IMR-90 (cell line): ENCODE results near the gene ELL2. TPM values are rescaled to one million over a fixed set of nuclear protein-coding genes. Genes with fewer than 3 reads are reported as not detected.

Experiments used
- ATAC-seq: fragments of 200-7000 bp; cut with Tn5 transposase; 2 replicates; pipeline ENCODE4 v1.9.1; 2020; ENCODE audit warnings: low read depth, mild to moderate bottlenecking, moderate library complexity
- BruUV-seq: library from RNA; stranded (reverse); fragments of 400-500 nt; replicated peaks from 2 replicates; lab custom pipeline; 2021; lab: Mats Ljungman, UMichigan
- CTCF ChIA-PET: fragments of 300-600 bp; formaldehyde crosslinking; extraction: SDS; loops from one replicate; lab custom pipeline; 2021; ENCODE audit warnings: antibody characterized with exemption; lab: Yijun Ruan, JAX
- POLR2A ChIA-PET: fragments of 300-600 bp; sonication (Branson Sonifier 250); formaldehyde crosslinking; loops from one replicate; lab custom pipeline; 2022; ENCODE audit warnings: antibody characterized with exemption; ENCODE audit not compliant: unreplicated experiment; lab: Charles Lee
- DNase-seq: peaks from one replicate; pipeline ENCODE4 v3.0.0; 2013
- H2AFZ ChIP-seq: replicated peaks from 2 replicates; pipeline ENCODE3; 2013; ENCODE audit warnings: low read length, mild to moderate bottlenecking; ENCODE audit not compliant: poor library complexity
- H2AK5ac ChIP-seq: 2 replicates; pipeline ENCODE4 v1.6.1; 2013; ENCODE audit warnings: low read depth, low read length, inconsistent platforms
- H2AK9ac ChIP-seq: replicated peaks from 2 replicates; pipeline ENCODE3; 2013; ENCODE audit warnings: mild to moderate bottlenecking, low read depth, low read length, moderate library complexity; ENCODE audit not compliant: poor library complexity
- H2BK120ac ChIP-seq: 2 replicates; pipeline ENCODE4 v1.6.1; 2013; ENCODE audit warnings: low read depth, low read length, inconsistent platforms
- H2BK15ac ChIP-seq: 3 replicates; pipeline ENCODE4 v1.6.1; 2013; ENCODE audit warnings: low read depth, low read length, inconsistent platforms
- H2BK20ac ChIP-seq: 2 replicates; pipeline ENCODE4 v1.6.1; 2013; ENCODE audit warnings: low read depth, mild to moderate bottlenecking, inconsistent platforms, low read length, moderate library complexity
- H2BK5ac ChIP-seq: 2 replicates; pipeline ENCODE4 v1.6.1; 2013; ENCODE audit warnings: mild to moderate bottlenecking, low read depth, low read length, inconsistent platforms; ENCODE audit not compliant: poor library complexity, severe bottlenecking
- H3K14ac ChIP-seq: replicated peaks from 2 replicates; pipeline ENCODE4 v1.6.1; 2013; ENCODE audit warnings: low read depth, low read length, inconsistent platforms
- H3K18ac ChIP-seq: 2 replicates; pipeline ENCODE4 v1.6.1; 2013; ENCODE audit warnings: low read depth, low read length, control low read depth
- H3K23ac ChIP-seq: 2 replicates; pipeline ENCODE4 v1.6.1; 2013; ENCODE audit warnings: low read depth, low read length, inconsistent platforms
- H3K27ac ChIP-seq: 2 replicates; pipeline ENCODE4 v1.5.1; 2013; ENCODE audit warnings: mild to moderate bottlenecking, control low read depth, low read length; ENCODE audit not compliant: insufficient read depth
- H3K27me3 ChIP-seq: 2 replicates; pipeline ENCODE4 v1.6.1; 2013; ENCODE audit warnings: low read length; ENCODE audit not compliant: control insufficient read depth, insufficient read depth
- H3K36me3 ChIP-seq: 2 replicates; pipeline ENCODE4 v1.6.1; 2013; ENCODE audit warnings: low read length, mixed read lengths; ENCODE audit not compliant: control insufficient read depth, insufficient read depth
- H3K4ac ChIP-seq: 2 replicates; pipeline ENCODE4 v1.6.1; 2013; ENCODE audit warnings: low read depth, low read length, inconsistent platforms
- H3K4me1 ChIP-seq: 2 replicates; pipeline ENCODE4 v1.6.1; 2013; ENCODE audit warnings: low read length, mixed read lengths; ENCODE audit not compliant: control insufficient read depth, insufficient read depth
- H3K4me2 ChIP-seq: 2 replicates; pipeline ENCODE4 v1.6.1; 2013; ENCODE audit warnings: low read depth, mild to moderate bottlenecking, control low read depth, low read length, moderate library complexity
- H3K4me3 ChIP-seq: 2 replicates; pipeline ENCODE4 v1.5.1; 2013; ENCODE audit warnings: low read depth, mild to moderate bottlenecking, control low read depth, low read length, moderate library complexity; ENCODE audit not compliant: insufficient read depth
- H3K56ac ChIP-seq: 2 replicates; pipeline ENCODE4 v1.6.1; 2013; ENCODE audit warnings: low read length, inconsistent platforms; ENCODE audit not compliant: insufficient read depth; ENCODE audit errors: extremely low read depth
- H3K79me1 ChIP-seq, 2 experiments: 2 replicates each; pipeline ENCODE4 v1.6.1; 2013; ENCODE audit warnings: low read length in 2 of 2, inconsistent platforms in 1 of 2, low read depth in 1 of 2
- H3K9ac ChIP-seq: 2 replicates; pipeline ENCODE4 v1.6.1; 2013; ENCODE audit warnings: low read depth, low read length, control low read depth
- H3K9me1 ChIP-seq: 2 replicates; pipeline ENCODE4 v1.6.1; 2013; ENCODE audit warnings: low read length, inconsistent platforms; ENCODE audit not compliant: insufficient read depth
- H3K9me3 ChIP-seq: 2 replicates; pipeline ENCODE4 v1.6.1; 2013; ENCODE audit warnings: low read length; ENCODE audit not compliant: control insufficient read depth, insufficient read depth
- H4K20me1 ChIP-seq: 2 replicates; pipeline ENCODE4 v1.6.1; 2013; ENCODE audit warnings: low read length, inconsistent platforms; ENCODE audit not compliant: insufficient read depth
- H4K5ac ChIP-seq: 2 replicates; pipeline ENCODE4 v1.6.1; 2013; ENCODE audit warnings: mild to moderate bottlenecking, low read depth, low read length, control low read depth
- H4K8ac ChIP-seq, 2 experiments: 2 replicates each; pipeline ENCODE4 v1.6.1; 2013; ENCODE audit warnings: low read depth in 2 of 2, low read length in 2 of 2, control low read depth in 1 of 2, inconsistent platforms in 1 of 2
- H4K91ac ChIP-seq: 2 replicates; pipeline ENCODE4 v1.6.1; 2013; ENCODE audit warnings: low read depth, low read length, inconsistent platforms; ENCODE audit not compliant: insufficient read depth
- BHLHE40 ChIP-seq: fragments of 150-350 bp; IDR thresholded peaks from 2 replicates; pipeline ENCODE4 v1.6.1; 2016; ENCODE audit warnings: mild to moderate bottlenecking, low read depth, low read length
- CEBPB ChIP-seq: IDR thresholded peaks from 2 replicates; pipeline ENCODE4 v1.6.1; 2012; ENCODE audit warnings: low read depth, low read length, improper control_type of control experiment
- CHD1 ChIP-seq: IDR thresholded peaks from 2 replicates; pipeline ENCODE4 v1.6.1; 2012; ENCODE audit warnings: low read depth, low read length, improper control_type of control experiment
- CTCF ChIP-seq: conservative IDR thresholded peaks from 2 replicates; pipeline ENCODE4 v1.5.1; 2012; ENCODE audit warnings: mild to moderate bottlenecking, low read depth, low read length, improper control_type of control experiment
- ELK1 ChIP-seq: fragments of 150-350 bp; IDR thresholded peaks from 2 replicates; pipeline ENCODE4 v1.6.1; 2016; ENCODE audit warnings: low read depth, mild to moderate bottlenecking, low read length, moderate library complexity, borderline replicate concordance
- FOS ChIP-seq: fragments of 150-350 bp; IDR thresholded peaks from 2 replicates; pipeline ENCODE4 v1.6.1; 2016; ENCODE audit warnings: low read depth, low read length
- MAFK ChIP-seq: IDR thresholded peaks from 2 replicates; pipeline ENCODE4 v1.6.1; 2012; ENCODE audit warnings: low read depth, low read length, improper control_type of control experiment
- MAZ ChIP-seq: IDR thresholded peaks from 2 replicates; pipeline ENCODE4 v1.6.1; 2012; ENCODE audit warnings: low read depth, mild to moderate bottlenecking, low read length, improper control_type of control experiment, moderate library complexity, borderline replicate concordance
- MXI1 ChIP-seq: IDR thresholded peaks from 2 replicates; pipeline ENCODE4 v1.6.1; 2012; ENCODE audit warnings: low read depth, mild to moderate bottlenecking, low read length, moderate library complexity, borderline replicate concordance
- NFE2L2 ChIP-seq: fragments of 150-350 bp; IDR thresholded peaks from 2 replicates; pipeline ENCODE4 v1.6.1; 2016; ENCODE audit warnings: low read depth, mild to moderate bottlenecking, low read length
- POLR2A ChIP-seq: IDR thresholded peaks from 2 replicates; pipeline ENCODE4 v1.6.1; 2012; ENCODE audit warnings: mild to moderate bottlenecking, low read depth, low read length
- RAD21 ChIP-seq: IDR thresholded peaks from 2 replicates; pipeline ENCODE4 v1.6.1; 2012; ENCODE audit warnings: low read length, improper control_type of control experiment
- RCOR1 ChIP-seq: IDR thresholded peaks from 2 replicates; pipeline ENCODE4 v1.6.1; 2012; ENCODE audit warnings: mild to moderate bottlenecking, low read length, improper control_type of control experiment; ENCODE audit not compliant: insufficient replicate concordance
- RFX5 ChIP-seq: IDR thresholded peaks from 2 replicates; pipeline ENCODE4 v1.8.0; 2012; ENCODE audit warnings: low read depth, mild to moderate bottlenecking, low read length, moderate library complexity
- SMC3 ChIP-seq: fragments of 150-350 bp; IDR thresholded peaks from 2 replicates; pipeline ENCODE4 v1.6.1; 2016; ENCODE audit warnings: low read depth, mild to moderate bottlenecking, antibody characterized with exemption, low read length, moderate library complexity
- USF2 ChIP-seq: fragments of 150-350 bp; IDR thresholded peaks from 2 replicates; pipeline ENCODE4 v1.6.1; 2017; ENCODE audit warnings: mild to moderate bottlenecking, antibody characterized with exemption, low read length, low read depth
- WGBS, 2 experiments: methylation state at CpG; one replicate each; pipeline versions ENCODE4 v1.1.5 to v1.1.7; 2013; ENCODE audit warnings: missing lambda C conversion rate in 2 of 2; ENCODE audit not compliant: insufficient read length in 1 of 2; ENCODE audit errors: extremely low coverage in 2 of 2; 5-methylcytosine and 5-hydroxymethylcytosine counted together
- dilution Hi-C: fragments of 300-500 bp; cut with HindIII; formaldehyde crosslinking; loops from one replicate; pipeline ENCODE4 v1.14.3; 2018; ENCODE audit warnings: low sequenced_read_pairs; ENCODE audit not compliant: unreplicated experiment
- in situ Hi-C: fragments of 300-500 bp; cut with MboI; formaldehyde crosslinking; loops from 3 replicates; pipeline ENCODE4 v1.14.3; 2019; ENCODE audit warnings: low sequenced_read_pairs, inconsistent platforms, mixed read lengths
- intact Hi-C: fragments of 100-400 bp; cut with micrococcal nuclease; formaldehyde crosslinking; loops from 2 replicates; pipeline ENCODE4 v1.10.0; 2022
- polyA plus RNA-seq, 3 experiments: library from polyadenylated mRNA; depleted of rRNA; stranded (reverse); fragments of >200 nt; gene quantifications; 2 replicates each; pipeline ENCODE4 v1.2.3, GENCODE V29; 2012; ENCODE audit warnings: low replicate concordance in 1 of 3
- total RNA-seq: library from RNA; depleted of rRNA; stranded (reverse); fragments of >200 nt; gene quantifications from 2 replicates; pipeline ENCODE4 v1.2.3, GENCODE V29; 2012

ELL2 gene
- total and polyA plus RNA-seq, 2 of the 4 experiments (the other 2 are of a cell fraction): 61.4 to 92.5 TPM

- Histone ChIP-seq H3K23ac (no peak overlapping the region), H4K5ac (no peak overlapping the region), H3K4me1 (peaks cover 21% of the 10 kb centered on the region), H3K4me3 (no peak overlapping the region), H3K9me1 (peaks cover 19% of the 10 kb centered on the region), H3K27me3 (no peaks in the 10 kb centered on the region), H4K8ac (peak overlapping the region in 1 of 2 experiments; percentile 13; a peak in 1 of 4 replicates), H2BK120ac (no peak overlapping the region), H3K4me2 (no peak overlapping the region), H3K9ac (no peak overlapping the region), H3K14ac (no peak overlapping the region), H3K56ac (no peak overlapping the region), H2AFZ (no peak overlapping the region), H2BK15ac (no peak overlapping the region), H2AK9ac (no peak overlapping the region), H3K79me1 (peaks cover 4 to 70% of the 10 kb centered on the region in 2 experiments), H4K20me1 (peaks cover 84% of the 10 kb centered on the region), H3K9me3 (no peaks in the 10 kb centered on the region), H3K4ac (no peak overlapping the region), H4K91ac (no peak overlapping the region), H3K18ac (no peak overlapping the region), H2BK5ac (no peak overlapping the region), H3K27ac (peak overlapping the region; percentile 2; the same call in 1 of the 2 replicates), H2BK20ac (no peak overlapping the region), H3K36me3 (peaks cover 25% of the 10 kb centered on the region), H2AK5ac (no peak overlapping the region)
- ChIA-PET CTCF (no interaction called here), POLR2A (no interaction called here)
- dilution Hi-C loops: no loop called here
- no TSS peak for BruUV-seq
- ATAC-seq (no peak), DNase-seq (no peak)
- in situ Hi-C loops: no loop called here
- TF ChIP-seq MAFK (no peak), RFX5 (no peak), MXI1 (no peak), USF2 (no peak), RAD21 (no peak), MAZ (no peak), NFE2L2 (no peak), SMC3 (no peak), BHLHE40 (no peak), FOS (no peak), POLR2A (no peak), RCOR1 (no peak), CEBPB (no peak), CHD1 (no peak), CTCF (no peak), ELK1 (no peak)
- no CpG with 5 or more reads among the region's 3 CpGs for WGBS, 2 experiments
- intact Hi-C loops: no loop called here
Measured at GRCh38 chr5:95922798-95923197, 38.9 kb downstream of the ELL2 start.
